Memory B cell (primary cell): ENCODE data around the gene SYDE1.
A peak's percentile ranks its signal among the peaks of the same experiment; 100 is the strongest.
"Not testable (repeated sequence)": the region's sequence is repeated elsewhere in the genome, so short reads cannot be mapped to it uniquely, and the experiment has no call there.

Experiments used
- ATAC-seq: fragments of 150-1000 bp; cut with Tn5 transposase; 2 replicates; pipeline ENCODE4 v1.10.0; 2021; ENCODE audit warnings: low read depth, mild to moderate bottlenecking, moderate library complexity
- DNase-seq, 2 donors: peaks; one replicate each; pipeline ENCODE4 v3.0.0; 2022; ENCODE audit warnings: low spot score in 2 of 2
- H3K27ac Mint-ChIP-seq: one replicate; pipeline ENCODE4 v1.8.0; 2022; ENCODE audit warnings: mild to moderate bottlenecking, moderate library complexity, mixed read lengths
- H3K27me3 Mint-ChIP-seq: one replicate; pipeline ENCODE4 v1.8.0; 2022; ENCODE audit warnings: mixed read lengths
- H3K36me3 Mint-ChIP-seq: one replicate; pipeline ENCODE4 v1.8.0; 2022; ENCODE audit warnings: mild to moderate bottlenecking, mixed read lengths
- H3K4me1 Mint-ChIP-seq: one replicate; pipeline ENCODE4 v1.8.0; 2022; ENCODE audit warnings: mixed read lengths
- H3K4me3 Mint-ChIP-seq: one replicate; pipeline ENCODE4 v1.8.0; 2022; ENCODE audit warnings: mild to moderate bottlenecking, moderate library complexity, mixed read lengths
- H3K9me3 Mint-ChIP-seq: one replicate; pipeline ENCODE4 v1.8.0; 2022; ENCODE audit warnings: mixed read lengths

The SYDE1 gene

GRCh38 chr19:15107061-15108010 is at the start of gene SYDE1:
TSS of gene SYDE1 (plus strand) at chr19:15107401. CDS start at chr19:15107434, 33 bp downstream.
- Mint-ChIP-seq H3K9me3 (peaks cover 9% of the 10 kb centered on the region), H3K4me1 (peaks cover 9% of the 10 kb centered on the region), H3K27me3 (peaks cover 30% of the 10 kb centered on the region), H3K27ac (no peak within 1 kb of the TSS), H3K36me3 (peaks cover 9% of the 10 kb centered on the region), H3K4me3 (peak within 1 kb of the TSS; percentile 45)
- DNase-seq (no peak), ATAC-seq (no peak)

- ATAC-seq (no peak), DNase-seq (no peak)
- Mint-ChIP-seq H3K9me3 (peaks cover 4% of the 10 kb centered on the region), H3K27me3 (peaks cover 22% of the 10 kb centered on the region), H3K36me3 (peaks cover 3% of the 10 kb centered on the region), H3K4me3 (no peak overlapping the region), H3K27ac (no peak overlapping the region), H3K4me1 (no peaks in the 10 kb centered on the region)
Measured at GRCh38 chr19:15062036-15062435, 45.2 kb upstream of the SYDE1 start.

- ATAC-seq, H3K4me3 Mint-ChIP-seq, H3K27ac Mint-ChIP-seq, H3K4me1 Mint-ChIP-seq, DNase-seq, H3K36me3 Mint-ChIP-seq, H3K27me3 Mint-ChIP-seq, H3K9me3 Mint-ChIP-seq: not testable (repeated sequence)
Measured at GRCh38 chr19:15070386-15070785, 36.8 kb upstream of the SYDE1 start.

- Mint-ChIP-seq H3K36me3 (no peaks in the 10 kb centered on the region), H3K27ac (no peak overlapping the region), H3K9me3 (peaks cover 1% of the 10 kb centered on the region), H3K4me1 (no peaks in the 10 kb centered on the region), H3K4me3 (no peak overlapping the region), H3K27me3 (peaks cover 8% of the 10 kb centered on the region)
- ATAC-seq, result no peak
- no peak for DNase-seq
Measured at GRCh38 chr19:15072930-15073647, 34.1 kb upstream of the SYDE1 start.

- no peak for DNase-seq
- peaks cover 1% of the 10 kb centered on the region for H3K9me3 Mint-ChIP-seq
- H3K27me3 Mint-ChIP-seq, result peaks cover 10% of the 10 kb centered on the region
- no peak overlapping the region for H3K4me3 Mint-ChIP-seq
- H3K4me1 Mint-ChIP-seq, result no peaks in the 10 kb centered on the region
- ATAC-seq, result no peak
- no peaks in the 10 kb centered on the region for H3K36me3 Mint-ChIP-seq
- no peak overlapping the region for H3K27ac Mint-ChIP-seq
Measured at GRCh38 chr19:15074371-15074770, 32.8 kb upstream of the SYDE1 start.

GRCh38 chr19:15075806-15076205 is 31.4 kb upstream of the SYDE1 start:
- peaks cover 10% of the 10 kb centered on the region for H3K27me3 Mint-ChIP-seq
- H3K9me3 Mint-ChIP-seq, result peaks cover 1% of the 10 kb centered on the region
- H3K36me3 Mint-ChIP-seq, result no peaks in the 10 kb centered on the region
- H3K4me1 Mint-ChIP-seq, result no peaks in the 10 kb centered on the region
- no peak overlapping the region for H3K4me3 Mint-ChIP-seq
- DNase-seq (no peak), ATAC-seq (no peak)
- H3K27ac Mint-ChIP-seq, result no peak overlapping the region

- not testable (repeated sequence) for DNase-seq, H3K4me1 Mint-ChIP-seq, H3K27ac Mint-ChIP-seq, ATAC-seq, H3K36me3 Mint-ChIP-seq, H3K9me3 Mint-ChIP-seq, H3K4me3 Mint-ChIP-seq
- H3K27me3 Mint-ChIP-seq, result peaks cover 21% of the 10 kb centered on the region
Measured at GRCh38 chr19:15080002-15080401, 27.2 kb upstream of the SYDE1 start.

- Mint-ChIP-seq H3K4me3 (no peak within 1 kb of the TSS), H3K27me3 (peaks cover 20% of the 10 kb centered on the region), H3K36me3 (no peaks in the 10 kb centered on the region), H3K9me3 (no peaks in the 10 kb centered on the region), H3K4me1 (no peaks in the 10 kb centered on the region), H3K27ac (no peak within 1 kb of the TSS)
- DNase-seq, result no peak
- ATAC-seq, result no peak
Measured at GRCh38 chr19:15081911-15082310, 25.3 kb upstream of the SYDE1 start, which contains the start of gene OR1I1. TSS of gene OR1I1 (plus strand) at chr19:15082211. CDS start at chr19:15087066, 4,855 bp downstream.

GRCh38 chr19:15087182-15087581 is 20.0 kb upstream of the SYDE1 start:
- no peak for DNase-seq
- Mint-ChIP-seq H3K36me3 (no peaks in the 10 kb centered on the region), H3K4me1 (no peaks in the 10 kb centered on the region), H3K9me3 (no peaks in the 10 kb centered on the region), H3K27ac (no peak overlapping the region), H3K27me3 (peaks cover 20% of the 10 kb centered on the region), H3K4me3 (no peak overlapping the region)
- ATAC-seq, result no peak

GRCh38 chr19:15091918-15092753 is 15.1 kb upstream of the SYDE1 start:
- H3K36me3 Mint-ChIP-seq, result no peaks in the 10 kb centered on the region
- no peak overlapping the region for H3K4me3 Mint-ChIP-seq
- H3K27ac Mint-ChIP-seq, result no peak overlapping the region
- peak; percentile 48 to 68 for DNase-seq
- H3K27me3 Mint-ChIP-seq, result peaks cover 13% of the 10 kb centered on the region
- ATAC-seq, result peak; percentile 60
- no peaks in the 10 kb centered on the region for H3K4me1 Mint-ChIP-seq
- H3K9me3 Mint-ChIP-seq, result no peaks in the 10 kb centered on the region

GRCh38 chr19:15093001-15093400 is 14.2 kb upstream of the SYDE1 start:
- Mint-ChIP-seq H3K4me1 (no peaks in the 10 kb centered on the region), H3K36me3 (no peaks in the 10 kb centered on the region), H3K9me3 (no peaks in the 10 kb centered on the region), H3K27ac (no peak overlapping the region), H3K4me3 (no peak overlapping the region), H3K27me3 (peaks cover 6% of the 10 kb centered on the region)
- ATAC-seq (no peak), DNase-seq (no peak)

GRCh38 chr19:15096223-15096622 is 11.0 kb upstream of the SYDE1 start:
- Mint-ChIP-seq H3K27ac (no peak overlapping the region), H3K9me3 (no peaks in the 10 kb centered on the region)

GRCh38 chr19:15097980-15098379 is 9.2 kb upstream of the SYDE1 start:
- H3K4me3 Mint-ChIP-seq, H3K27ac Mint-ChIP-seq, H3K9me3 Mint-ChIP-seq, H3K36me3 Mint-ChIP-seq, H3K27me3 Mint-ChIP-seq, DNase-seq, ATAC-seq, H3K4me1 Mint-ChIP-seq: not testable (repeated sequence)

More at GRCh38 chr19:15096223-15096622, 11.0 kb upstream of the SYDE1 start:
- DNase-seq (no peak), ATAC-seq (no peak)
- H3K4me3 Mint-ChIP-seq, result no peak overlapping the region
- no peaks in the 10 kb centered on the region for H3K4me1 Mint-ChIP-seq
- H3K36me3 Mint-ChIP-seq, result no peaks in the 10 kb centered on the region
- H3K27me3 Mint-ChIP-seq, result peaks cover 7% of the 10 kb centered on the region
